Duodenal mucosa (tissue), 2 donors: ENCODE measurements around the gene DNER.

Experiments used
- H3K27ac ChIP-seq: one replicate; pipeline ENCODE4 v1.7.0; 2013; ENCODE audit warnings: low read depth, low read length
- H3K27me3 ChIP-seq, 2 donors: one replicate each; pipeline ENCODE4 v1.7.0; 2013; ENCODE audit warnings: low read length in 2 of 2, control low read depth in 1 of 2; ENCODE audit not compliant: insufficient read depth in 2 of 2, control insufficient read depth in 1 of 2
- H3K36me3 ChIP-seq, 2 donors: one replicate each; pipeline ENCODE4 v1.7.0; 2013; ENCODE audit warnings: low read length in 2 of 2, control low read depth in 1 of 2; ENCODE audit not compliant: insufficient read depth in 2 of 2, control insufficient read depth in 1 of 2
- H3K4me1 ChIP-seq, 2 donors: one replicate each; pipeline ENCODE4 v1.7.0; 2013; ENCODE audit warnings: low read length in 2 of 2, control low read depth in 1 of 2; ENCODE audit not compliant: insufficient read depth in 2 of 2, control insufficient read depth in 1 of 2
- H3K4me3 ChIP-seq, 2 donors: one replicate each; pipeline ENCODE4 v1.7.0; 2013; ENCODE audit warnings: low read length in 2 of 2, low read depth in 1 of 2
- H3K9ac ChIP-seq, 2 donors: one replicate each; pipeline ENCODE4 v1.7.0; 2013; ENCODE audit warnings: low read length in 2 of 2, low read depth in 1 of 2
- H3K9me3 ChIP-seq, 2 donors: one replicate each; pipeline ENCODE4 v1.7.0; 2013; ENCODE audit warnings: low read length in 2 of 2, control low read depth in 1 of 2; ENCODE audit not compliant: control insufficient read depth in 1 of 2

DNER gene

DNA sequence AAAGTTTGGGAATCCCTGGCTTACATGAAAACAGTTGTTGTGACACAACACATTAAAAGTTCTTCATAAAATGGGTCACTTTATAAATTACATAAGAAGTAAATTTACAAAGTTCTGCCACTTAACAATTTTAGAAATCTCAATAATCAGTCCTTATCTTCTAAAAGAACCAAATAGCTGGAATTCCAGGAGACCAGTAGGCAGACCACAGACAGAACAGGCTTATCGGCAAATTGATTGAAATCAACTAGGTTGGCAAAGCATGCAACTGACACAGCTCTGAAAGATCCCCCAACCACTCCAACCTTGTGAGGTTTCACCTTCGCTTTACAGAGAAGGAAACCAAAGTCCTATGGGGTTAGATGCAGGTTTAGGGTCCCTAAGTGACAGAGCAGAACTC is 103.0 kb downstream of the DNER start:
- Histone ChIP-seq H3K4me3 (no peak overlapping the region), H3K9me3 (no peaks in the 10 kb centered on the region), H3K36me3 (no peaks in the 10 kb centered on the region), H3K27ac (no peak overlapping the region), H3K9ac (no peak overlapping the region), H3K27me3 (no peaks in the 10 kb centered on the region), H3K4me1 (no peaks in the 10 kb centered on the region)

DNA sequence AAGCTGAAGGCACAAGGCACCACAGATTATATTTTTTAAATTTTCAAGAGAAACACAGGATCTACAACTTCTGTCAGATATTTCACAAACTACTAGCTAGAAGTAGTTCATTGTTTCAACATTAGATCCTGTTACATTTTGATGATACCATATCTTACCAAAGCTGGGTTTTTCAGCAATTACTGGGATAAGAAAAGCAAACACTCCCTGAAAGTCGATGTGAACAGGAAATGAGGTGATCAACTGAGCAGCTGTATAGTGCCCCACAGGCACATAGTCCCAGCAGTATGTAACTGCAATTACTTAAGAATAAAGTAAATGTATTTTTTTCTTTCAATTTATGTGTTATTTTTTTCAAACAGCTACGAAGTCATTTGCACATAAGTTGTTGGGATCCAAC is 103.5 kb downstream of the DNER start:
- no peaks in the 10 kb centered on the region for H3K9me3 ChIP-seq
- H3K27me3 ChIP-seq = no peaks in the 10 kb centered on the region

DNA sequence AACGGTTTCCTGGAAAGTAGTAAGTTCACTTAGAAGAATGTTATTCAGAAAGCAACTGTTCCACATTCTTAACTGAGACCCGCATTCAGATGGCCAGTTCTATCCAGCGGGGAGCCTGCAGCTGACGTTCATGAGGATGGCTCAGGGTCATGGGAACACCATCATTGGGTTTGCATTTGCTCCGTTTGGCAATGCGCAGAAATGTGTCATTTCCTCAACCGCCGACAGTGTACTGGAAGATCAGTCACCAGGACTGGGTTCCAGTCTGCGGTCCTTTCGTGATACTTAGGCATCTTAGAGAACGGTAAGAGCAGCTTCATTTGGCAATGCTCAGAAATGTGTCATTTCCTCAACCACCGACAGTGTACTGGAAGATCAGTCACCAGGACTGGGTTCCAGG is 104.0 kb downstream of the DNER start:
- Histone ChIP-seq H3K27me3 (no peaks in the 10 kb centered on the region), H3K27ac (no peak overlapping the region), H3K9ac (no peak overlapping the region), H3K4me3 (no peak overlapping the region), H3K36me3 (no peaks in the 10 kb centered on the region), H3K4me1 (no peaks in the 10 kb centered on the region), H3K9me3 (no peaks in the 10 kb centered on the region)

More for the DNA sequence above, 103.5 kb downstream of the DNER start:
- H3K36me3 ChIP-seq = no peaks in the 10 kb centered on the region
- no peak overlapping the region for H3K4me3 ChIP-seq
- H3K27ac ChIP-seq = no peak overlapping the region
- no peak overlapping the region for H3K9ac ChIP-seq
- no peaks in the 10 kb centered on the region for H3K4me1 ChIP-seq

DNA sequence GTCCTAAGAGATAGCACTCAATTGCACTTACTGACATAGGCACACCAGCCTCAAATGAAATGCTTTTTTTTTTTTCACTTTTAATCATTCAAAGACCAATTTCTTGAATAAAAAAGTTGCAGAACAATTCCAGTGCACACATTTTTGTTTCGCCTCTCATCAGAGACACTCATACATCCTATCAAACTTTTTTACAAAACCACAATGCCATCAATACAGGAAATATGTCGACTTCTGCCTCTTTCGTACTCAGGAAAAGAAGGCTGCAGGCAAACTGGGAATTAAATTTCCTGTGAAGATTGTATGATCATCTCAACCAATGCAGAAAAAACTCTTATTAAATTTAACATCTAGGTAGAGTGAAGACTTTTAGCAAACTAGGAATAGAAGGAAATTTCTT is 112.4 kb downstream of the DNER start:
- no peak overlapping the region for H3K4me3 ChIP-seq
- H3K9ac ChIP-seq = no peak overlapping the region
- H3K27ac ChIP-seq = no peak overlapping the region
- no peaks in the 10 kb centered on the region for H3K27me3 ChIP-seq
- H3K9me3 ChIP-seq = no peaks in the 10 kb centered on the region
- H3K4me1 ChIP-seq = no peaks in the 10 kb centered on the region
- H3K36me3 ChIP-seq = no peaks in the 10 kb centered on the region

DNA sequence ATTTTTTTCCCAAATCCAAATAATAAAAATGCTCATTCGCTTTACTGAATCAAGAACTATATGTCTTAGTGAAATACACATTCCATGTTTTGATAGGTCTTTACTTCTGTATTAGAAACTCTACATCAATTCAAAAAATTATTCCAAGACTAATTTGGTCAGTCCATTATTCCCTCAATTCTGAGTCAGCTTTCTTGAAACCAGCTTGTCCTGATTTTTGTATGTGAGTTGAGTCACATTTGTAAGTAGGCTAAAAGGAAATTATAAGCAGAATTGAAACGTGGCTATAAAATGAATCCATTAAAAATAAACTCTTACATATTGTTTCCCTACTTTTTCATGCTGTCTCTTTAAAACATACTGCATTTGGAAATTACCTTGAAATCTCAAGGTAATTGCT is 113.0 kb downstream of the DNER start:
- Histone ChIP-seq H3K9me3 (no peaks in the 10 kb centered on the region), H3K27me3 (no peaks in the 10 kb centered on the region), H3K9ac (no peak overlapping the region), H3K4me3 (no peak overlapping the region), H3K4me1 (no peaks in the 10 kb centered on the region), H3K36me3 (no peaks in the 10 kb centered on the region), H3K27ac (no peak overlapping the region)

DNA sequence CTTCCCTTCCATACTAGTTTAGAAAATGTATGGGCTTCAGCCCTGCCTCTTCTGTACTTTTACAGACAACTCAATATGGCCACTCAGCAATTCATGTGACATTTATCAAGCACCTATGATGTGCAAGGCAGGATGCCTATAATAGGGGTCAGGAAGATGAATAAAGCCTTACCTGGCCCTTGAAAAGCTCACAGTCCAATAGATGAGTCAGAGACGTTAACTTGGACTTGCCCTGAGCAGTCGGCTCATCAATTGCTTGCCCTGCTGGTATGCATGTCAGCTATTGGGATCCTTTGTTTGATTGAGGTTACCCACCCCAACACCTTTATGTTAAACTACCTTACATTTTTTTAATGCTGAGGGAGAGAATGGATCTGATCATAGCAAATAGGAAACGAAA is 116.1 kb downstream of the DNER start:
- H3K36me3 ChIP-seq = no peaks in the 10 kb centered on the region
- H3K4me1 ChIP-seq = no peaks in the 10 kb centered on the region
- no peaks in the 10 kb centered on the region for H3K27me3 ChIP-seq
- H3K9me3 ChIP-seq = no peaks in the 10 kb centered on the region
- H3K27ac ChIP-seq = no peak overlapping the region
- H3K9ac ChIP-seq = no peak overlapping the region
- H3K4me3 ChIP-seq = no peak overlapping the region

DNA sequence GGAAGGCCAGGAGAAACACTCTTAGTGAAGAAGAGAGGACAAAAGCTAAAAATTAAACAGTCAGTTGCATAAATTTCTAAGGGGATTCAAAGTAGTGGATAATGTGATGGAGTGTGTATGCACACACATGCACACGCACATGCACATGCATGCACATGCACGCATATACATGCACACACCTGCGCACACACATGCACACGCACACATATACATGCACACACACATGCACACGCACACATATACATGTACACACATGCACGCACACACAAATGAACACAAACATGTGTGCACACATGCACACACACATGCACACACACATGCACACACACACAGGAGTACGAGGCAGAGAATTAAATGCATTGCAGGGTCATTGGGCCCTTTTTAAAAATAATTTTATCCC is 117.6 kb downstream of the DNER start:
- Histone ChIP-seq H3K27me3 (no peaks in the 10 kb centered on the region), H3K4me3 (no peak overlapping the region), H3K27ac (no peak overlapping the region), H3K36me3 (no peaks in the 10 kb centered on the region), H3K4me1 (no peaks in the 10 kb centered on the region), H3K9ac (no peak overlapping the region), H3K9me3 (no peaks in the 10 kb centered on the region)

DNA sequence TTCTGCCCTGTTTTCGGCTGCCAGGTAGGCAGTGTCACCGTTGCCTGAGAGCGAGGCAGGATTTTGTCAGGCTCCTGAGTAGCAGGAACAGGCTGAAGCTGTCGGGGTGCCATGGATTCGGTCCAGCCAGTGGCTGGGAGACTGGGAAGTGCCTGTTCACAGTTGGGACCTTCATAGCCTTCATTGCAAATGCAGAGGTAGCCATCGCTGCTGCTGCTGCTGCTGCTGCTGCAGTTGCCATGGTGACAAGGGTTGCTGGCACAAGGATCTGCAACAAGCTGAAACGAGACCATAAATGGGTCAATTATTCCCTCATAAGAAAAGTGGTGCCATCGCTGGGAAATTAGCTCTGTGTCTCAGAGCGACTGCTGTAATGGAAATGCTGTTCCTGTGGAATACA is 122.7 kb downstream of the DNER start:
- Histone ChIP-seq H3K27ac (no peak overlapping the region), H3K9ac (no peak overlapping the region), H3K4me3 (no peak overlapping the region)

DNA sequence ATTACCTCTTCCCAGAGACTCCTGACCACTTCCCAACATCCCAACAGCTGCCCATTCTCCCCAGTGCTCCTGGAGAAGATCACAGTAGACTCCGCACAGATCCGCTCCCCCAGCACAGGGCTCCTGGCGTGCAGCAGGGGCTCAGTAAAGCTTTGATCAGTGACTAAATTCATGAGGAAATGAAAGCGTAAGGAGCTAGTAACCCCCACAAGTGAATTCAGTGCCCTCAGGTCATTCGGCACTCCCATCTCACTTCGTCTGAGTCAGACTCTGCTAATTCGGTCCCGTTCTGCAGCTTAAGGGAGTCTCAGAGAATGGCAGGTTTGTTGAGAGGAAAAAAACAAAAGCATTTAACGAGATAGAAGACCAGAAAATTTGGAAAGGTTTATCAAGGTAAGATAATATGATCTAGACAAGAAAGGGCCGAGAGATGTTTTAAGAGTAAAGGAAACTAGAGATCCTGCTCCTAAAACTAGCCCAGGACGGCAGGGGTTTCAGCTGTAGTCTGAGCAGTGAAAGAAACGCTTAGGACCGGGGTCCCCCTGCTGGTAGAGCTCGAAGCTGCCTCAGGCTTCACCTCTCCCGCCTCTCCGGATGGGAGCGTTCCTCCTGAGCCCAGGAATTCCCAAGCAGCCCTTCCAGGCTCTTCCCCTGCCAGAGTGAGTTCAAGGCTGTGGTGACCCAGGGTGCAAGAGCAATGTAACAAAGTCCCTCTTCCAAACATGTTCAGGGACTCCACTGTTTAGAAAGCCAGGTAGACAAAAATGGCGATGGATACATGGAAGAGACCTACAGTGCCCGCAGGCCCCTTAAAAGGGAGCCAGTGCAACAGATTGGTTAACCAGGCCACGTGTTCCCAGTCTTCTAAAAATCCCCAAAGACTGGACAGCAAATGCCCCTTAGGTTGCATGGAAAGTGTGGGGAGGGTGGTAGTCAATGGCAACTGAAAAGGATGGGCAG is 127.3 kb downstream of the DNER start:
- no peak overlapping the region for H3K4me3 ChIP-seq
- no peaks in the 10 kb centered on the region for H3K27me3 ChIP-seq
- no peaks in the 10 kb centered on the region for H3K9me3 ChIP-seq
- no peaks in the 10 kb centered on the region for H3K36me3 ChIP-seq
- H3K9ac ChIP-seq = no peak overlapping the region
- no peak overlapping the region for H3K27ac ChIP-seq
- no peaks in the 10 kb centered on the region for H3K4me1 ChIP-seq

More for the DNA sequence above, 122.7 kb downstream of the DNER start:
- no peaks in the 10 kb centered on the region for H3K4me1 ChIP-seq
- no peaks in the 10 kb centered on the region for H3K9me3 ChIP-seq
- H3K36me3 ChIP-seq = no peaks in the 10 kb centered on the region
- H3K27me3 ChIP-seq = no peaks in the 10 kb centered on the region

DNA sequence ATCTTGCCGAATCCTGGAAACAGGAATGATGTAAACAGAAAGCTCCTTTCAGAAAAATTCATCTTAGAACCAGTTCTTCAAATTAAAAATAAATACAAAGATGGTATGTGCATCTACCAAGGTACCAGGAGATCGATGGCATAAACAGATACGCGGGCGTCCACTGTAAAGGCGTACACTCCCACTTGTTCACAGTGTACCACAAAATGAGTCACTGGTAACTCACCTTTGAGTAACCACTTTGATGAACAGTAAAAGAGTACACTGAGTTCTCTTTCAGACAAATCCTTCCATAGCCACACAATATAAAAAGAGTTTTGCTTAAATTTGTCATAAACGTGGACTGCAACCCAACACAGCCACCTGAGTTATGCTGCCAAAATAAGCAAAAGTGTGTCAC is 128.3 kb downstream of the DNER start:
- Histone ChIP-seq H3K4me1 (no peaks in the 10 kb centered on the region), H3K9ac (no peak overlapping the region), H3K4me3 (no peak overlapping the region), H3K36me3 (no peaks in the 10 kb centered on the region), H3K27me3 (no peaks in the 10 kb centered on the region), H3K27ac (no peak overlapping the region), H3K9me3 (no peaks in the 10 kb centered on the region)
